ENCODE data around the gene ANAPC16. TPM values are rescaled to one million over a fixed set of nuclear protein-coding genes. Genes with fewer than 3 reads are reported as not detected.

Gene ANAPC16
- total RNA-seq, 1 donor from 2014 or later, result 79.2 TPM

- peaks cover 7% of the 10 kb centered on the region for H3K36me3 Mint-ChIP-seq
- peaks cover 32% of the 10 kb centered on the region for H3K4me1 Mint-ChIP-seq (ENCODE audit: unreplicated experiment)
- no peaks in the 10 kb centered on the region for H3K9me3 Mint-ChIP-seq
- no peaks in the 10 kb centered on the region for H3K27me3 Mint-ChIP-seq
- H3K4me3 Mint-ChIP-seq, result no peak overlapping the region
- no peak for DNase-seq (ENCODE audit: extremely low spot score, unreplicated experiment)
- TF ChIP-seq CTCF (conservative IDR thresholded peaks at IDR 0.05), result no peak
- H3K27ac Mint-ChIP-seq, result no peak overlapping the region
Measured at GRCh38 chr10:72241691-72242252, 26.0 kb downstream of the ANAPC16 start.

- Mint-ChIP-seq H3K9me3 (no peaks in the 10 kb centered on the region), H3K4me3 (no peak overlapping the region), H3K36me3 (peaks cover 5% of the 10 kb centered on the region), H3K4me1 (ENCODE audit: unreplicated experiment) (peaks cover 32% of the 10 kb centered on the region), H3K27ac (peak overlapping the region; percentile 83), H3K27me3 (no peaks in the 10 kb centered on the region)
- TF ChIP-seq CTCF (conservative IDR thresholded peaks at IDR 0.05), result no peak
- DNase-seq (ENCODE audit: extremely low spot score, unreplicated experiment), result no peak
Measured at GRCh38 chr10:72242675-72243074, 26.9 kb downstream of the ANAPC16 start.

GRCh38 chr10:72243822-72244437 is 28.1 kb downstream of the ANAPC16 start:
- peak overlapping the region; percentile 77 for H3K27ac Mint-ChIP-seq
- peak; percentile 53 for TF ChIP-seq CTCF (conservative IDR thresholded peaks at IDR 0.05)
- peaks cover 45% of the 10 kb centered on the region for H3K4me1 Mint-ChIP-seq (ENCODE audit: unreplicated experiment)
- H3K36me3 Mint-ChIP-seq, result peaks cover 5% of the 10 kb centered on the region
- no peaks in the 10 kb centered on the region for H3K9me3 Mint-ChIP-seq
- H3K4me3 Mint-ChIP-seq, result peak overlapping the region; percentile 14
- DNase-seq (ENCODE audit: extremely low spot score, unreplicated experiment), result no peak
- H3K27me3 Mint-ChIP-seq, result no peaks in the 10 kb centered on the region

GRCh38 chr10:72244573-72245038 is 28.8 kb downstream of the ANAPC16 start:
- Mint-ChIP-seq H3K27me3 (no peaks in the 10 kb centered on the region), H3K27ac (peak overlapping the region; percentile 77), H3K4me1 (ENCODE audit: unreplicated experiment) (peaks cover 43% of the 10 kb centered on the region), H3K36me3 (peaks cover 3% of the 10 kb centered on the region), H3K9me3 (no peaks in the 10 kb centered on the region), H3K4me3 (peak overlapping the region; percentile 14)
- no peak for TF ChIP-seq CTCF (conservative IDR thresholded peaks at IDR 0.05)
- no peak for DNase-seq (ENCODE audit: extremely low spot score, unreplicated experiment)

- H3K4me1 Mint-ChIP-seq (ENCODE audit: unreplicated experiment), result peaks cover 42% of the 10 kb centered on the region
Measured at GRCh38 chr10:72245949-72246525, 30.2 kb downstream of the ANAPC16 start.

More at GRCh38 chr10:72245949-72246525, 30.2 kb downstream of the ANAPC16 start:
- no peak overlapping the region for H3K4me3 Mint-ChIP-seq
- no peak for DNase-seq (ENCODE audit: extremely low spot score, unreplicated experiment)
- no peaks in the 10 kb centered on the region for H3K27me3 Mint-ChIP-seq
- no peak overlapping the region for H3K27ac Mint-ChIP-seq
- TF ChIP-seq CTCF (conservative IDR thresholded peaks at IDR 0.05), result no peak
- H3K9me3 Mint-ChIP-seq, result no peaks in the 10 kb centered on the region
- H3K36me3 Mint-ChIP-seq, result no peaks in the 10 kb centered on the region
